Endodermal cell (in vitro differentiated cells): ENCODE results near the gene ZNF385D. TPM values are rescaled to one million over a fixed set of nuclear protein-coding genes. Genes with fewer than 3 reads are reported as not detected.

Experiments
- DNase-seq: peaks from one replicate; pipeline ENCODE4 v3.0.0-alpha.2; 2017
- H3K27ac ChIP-seq: 2 replicates; pipeline ENCODE4 v1.5.1; 2013; ENCODE audit warnings: mild to moderate bottlenecking, low read depth, low read length, moderate library complexity
- H3K27me3 ChIP-seq: 2 replicates; pipeline ENCODE4 v1.6.1; 2013; ENCODE audit warnings: mild to moderate bottlenecking, low read length, moderate library complexity; ENCODE audit not compliant: insufficient read depth, control insufficient read depth, poor library complexity, severe bottlenecking
- H3K36me3 ChIP-seq: 2 replicates; pipeline ENCODE4 v1.7.0; 2013; ENCODE audit warnings: mild to moderate bottlenecking, low read length, moderate library complexity; ENCODE audit not compliant: control insufficient read depth, insufficient read depth
- H3K4me1 ChIP-seq: one replicate; pipeline ENCODE4 v1.7.0; 2013; ENCODE audit warnings: low read length; ENCODE audit not compliant: control insufficient read depth, insufficient read depth
- H3K4me3 ChIP-seq: 2 replicates; pipeline ENCODE4 v1.5.1; 2013; ENCODE audit warnings: mild to moderate bottlenecking, low read length, moderate library complexity
- H3K9ac ChIP-seq: 2 replicates; pipeline ENCODE4 v1.6.1; 2013; ENCODE audit warnings: mild to moderate bottlenecking, low read length, moderate library complexity; ENCODE audit not compliant: poor library complexity, severe bottlenecking; ENCODE audit errors: extremely low read depth
- H3K9me3 ChIP-seq: 2 replicates; pipeline ENCODE4 v1.6.1; 2013; ENCODE audit warnings: mild to moderate bottlenecking, low read length, moderate library complexity; ENCODE audit not compliant: control insufficient read depth
- H3K27ac Mint-ChIP-seq: 2 replicates; pipeline ENCODE4 v1.8.0; 2020; ENCODE audit warnings: mixed read lengths
- H3K27me3 Mint-ChIP-seq: 2 replicates; pipeline ENCODE4 v1.8.0; 2021; ENCODE audit warnings: mild to moderate bottlenecking, mixed read lengths; ENCODE audit not compliant: insufficient read depth
- H3K36me3 Mint-ChIP-seq: 2 replicates; pipeline ENCODE4 v1.8.0; 2020; ENCODE audit warnings: low read depth, mixed read lengths
- H3K4me1 Mint-ChIP-seq: 2 replicates; pipeline ENCODE4 v1.8.0; 2020; ENCODE audit warnings: mixed read lengths
- H3K4me3 Mint-ChIP-seq: 2 replicates; pipeline ENCODE4 v1.8.0; 2020; ENCODE audit warnings: mild to moderate bottlenecking, moderate library complexity, mixed read lengths
- H3K9me3 Mint-ChIP-seq: 2 replicates; pipeline ENCODE4 v1.8.0; 2020; ENCODE audit warnings: mild to moderate bottlenecking, mixed read lengths
- WGBS, 2 experiments: methylation state at CpG; one replicate each; pipeline versions ENCODE4 v1.1.5 to v1.1.7; 2013; ENCODE audit warnings: missing lambda C conversion rate in 2 of 2, mixed read lengths in 1 of 2; ENCODE audit not compliant: insufficient coverage in 1 of 2, insufficient read length in 1 of 2; 5-methylcytosine and 5-hydroxymethylcytosine counted together
- total RNA-seq, 2 donors: library from RNA; stranded (reverse); fragmentation: NEBNext Ultra II Directional in 1 of 2; extraction: Animal tissue kit (Norgen Biotek cat#: 25700) in 1 of 2; gene quantifications; 2 replicates in 1 of 2; 3 replicates in 1 of 2; pipeline ENCODE4 v1.2.1, GENCODE V29; 2021
- TF ChIP-seq, protein P1 (sequence below): fragments of 200-600 bp; sonication (generic); conservative IDR thresholded peaks from 2 replicates; pipeline ENCODE4 v1.5.0; 2021; ENCODE audit warnings: antibody characterized with exemption, mild to moderate bottlenecking

ZNF385D gene
- total RNA-seq, 2 donors from 2014 or later = 1.1 to 3.7 TPM

GRCh38 chr3:21729331-21729730 is 21.7 kb downstream of the ZNF385D start:
- no peak for DNase-seq
- no peak overlapping the region for H3K27ac ChIP-seq
- no peaks in the 10 kb centered on the region for H3K36me3 Mint-ChIP-seq
- H3K9ac ChIP-seq = no peak overlapping the region
- H3K4me1 ChIP-seq = peaks cover 4% of the 10 kb centered on the region
- peaks cover 67% of the 10 kb centered on the region for H3K27me3 Mint-ChIP-seq
- H3K4me3 Mint-ChIP-seq = no peak overlapping the region
- peaks cover 18% of the 10 kb centered on the region for H3K4me1 Mint-ChIP-seq
- H3K27ac Mint-ChIP-seq = no peak overlapping the region
- peaks cover 10% of the 10 kb centered on the region for H3K27me3 ChIP-seq
- peaks cover 25% of the 10 kb centered on the region for H3K9me3 Mint-ChIP-seq
- TF ChIP-seq, protein P1, sequence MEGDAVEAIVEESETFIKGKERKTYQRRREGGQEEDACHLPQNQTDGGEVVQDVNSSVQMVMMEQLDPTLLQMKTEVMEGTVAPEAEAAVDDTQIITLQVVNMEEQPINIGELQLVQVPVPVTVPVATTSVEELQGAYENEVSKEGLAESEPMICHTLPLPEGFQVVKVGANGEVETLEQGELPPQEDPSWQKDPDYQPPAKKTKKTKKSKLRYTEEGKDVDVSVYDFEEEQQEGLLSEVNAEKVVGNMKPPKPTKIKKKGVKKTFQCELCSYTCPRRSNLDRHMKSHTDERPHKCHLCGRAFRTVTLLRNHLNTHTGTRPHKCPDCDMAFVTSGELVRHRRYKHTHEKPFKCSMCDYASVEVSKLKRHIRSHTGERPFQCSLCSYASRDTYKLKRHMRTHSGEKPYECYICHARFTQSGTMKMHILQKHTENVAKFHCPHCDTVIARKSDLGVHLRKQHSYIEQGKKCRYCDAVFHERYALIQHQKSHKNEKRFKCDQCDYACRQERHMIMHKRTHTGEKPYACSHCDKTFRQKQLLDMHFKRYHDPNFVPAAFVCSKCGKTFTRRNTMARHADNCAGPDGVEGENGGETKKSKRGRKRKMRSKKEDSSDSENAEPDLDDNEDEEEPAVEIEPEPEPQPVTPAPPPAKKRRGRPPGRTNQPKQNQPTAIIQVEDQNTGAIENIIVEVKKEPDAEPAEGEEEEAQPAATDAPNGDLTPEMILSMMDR = no peak
- 9% methylated on average over 1 of the region's 1 CpG; no CpG with 5 or more reads in 1 of the 2 experiments for WGBS, 2 experiments
- H3K36me3 ChIP-seq = no peaks in the 10 kb centered on the region
- peaks cover 21% of the 10 kb centered on the region for H3K9me3 ChIP-seq
- H3K4me3 ChIP-seq = peak overlapping the region; percentile 48

- Histone ChIP-seq H3K4me3 (no peak overlapping the region), H3K9ac (no peak overlapping the region), H3K36me3 (no peaks in the 10 kb centered on the region), H3K4me1 (peaks cover 4% of the 10 kb centered on the region), H3K27ac (no peak overlapping the region), H3K27me3 (no peaks in the 10 kb centered on the region), H3K9me3 (peaks cover 11% of the 10 kb centered on the region)
- Mint-ChIP-seq H3K9me3 (peaks cover 19% of the 10 kb centered on the region), H3K27me3 (peaks cover 53% of the 10 kb centered on the region), H3K4me1 (peaks cover 10% of the 10 kb centered on the region), H3K4me3 (no peak overlapping the region), H3K36me3 (no peaks in the 10 kb centered on the region), H3K27ac (no peak overlapping the region)
- 85 to 100% methylated on average over 1 to 3 of the region's 3 CpGs for WGBS, 2 experiments
- TF ChIP-seq, protein P1 = no peak
- no peak for DNase-seq
Measured at GRCh38 chr3:21722768-21723167, 28.2 kb downstream of the ZNF385D start.

- no peak overlapping the region for H3K4me3 Mint-ChIP-seq
Measured at GRCh38 chr3:21722301-21722700, 28.7 kb downstream of the ZNF385D start.

More at GRCh38 chr3:21722301-21722700, 28.7 kb downstream of the ZNF385D start:
- no peak for DNase-seq
- TF ChIP-seq, protein P1 = no peak
- 96% methylated on average over 4 of the region's 4 CpGs; no CpG with 5 or more reads in 1 of the 2 experiments for WGBS, 2 experiments
- H3K4me1 Mint-ChIP-seq = peaks cover 14% of the 10 kb centered on the region
- Histone ChIP-seq H3K9ac (no peak overlapping the region), H3K27ac (no peak overlapping the region), H3K9me3 (peaks cover 12% of the 10 kb centered on the region), H3K27me3 (no peaks in the 10 kb centered on the region), H3K36me3 (no peaks in the 10 kb centered on the region), H3K4me3 (no peak overlapping the region), H3K4me1 (peaks cover 5% of the 10 kb centered on the region)
- peaks cover 17% of the 10 kb centered on the region for H3K9me3 Mint-ChIP-seq
- no peaks in the 10 kb centered on the region for H3K36me3 Mint-ChIP-seq
- peaks cover 48% of the 10 kb centered on the region for H3K27me3 Mint-ChIP-seq
- H3K27ac Mint-ChIP-seq = no peak overlapping the region
